Subcutaneous adipose tissue (tissue), 4 donors: ENCODE measurements around the gene ITGA3. TPM values are rescaled to one million over a fixed set of nuclear protein-coding genes. Genes with fewer than 3 reads are reported as not detected.

Experiments
- total RNA-seq, 4 donors: library from RNA; depleted of rRNA; stranded (reverse); fragments of >200 nt; gene quantifications; one replicate each; pipeline ENCODE4 v1.1.0, GENCODE V29; 2016
- TF ChIP-seq, protein P1 (sequence below): fragments of 450-650 bp; IDR thresholded peaks from one replicate; pipeline ENCODE4 v1.5.1; 2016; ENCODE audit warnings: low read depth, mild to moderate bottlenecking, control low read depth, antibody characterized with exemption, moderate library complexity

Gene ITGA3
- total RNA-seq, 4 donors from 2014 or later: 9.0 to 98.8 (median 19.3) TPM

DNA sequence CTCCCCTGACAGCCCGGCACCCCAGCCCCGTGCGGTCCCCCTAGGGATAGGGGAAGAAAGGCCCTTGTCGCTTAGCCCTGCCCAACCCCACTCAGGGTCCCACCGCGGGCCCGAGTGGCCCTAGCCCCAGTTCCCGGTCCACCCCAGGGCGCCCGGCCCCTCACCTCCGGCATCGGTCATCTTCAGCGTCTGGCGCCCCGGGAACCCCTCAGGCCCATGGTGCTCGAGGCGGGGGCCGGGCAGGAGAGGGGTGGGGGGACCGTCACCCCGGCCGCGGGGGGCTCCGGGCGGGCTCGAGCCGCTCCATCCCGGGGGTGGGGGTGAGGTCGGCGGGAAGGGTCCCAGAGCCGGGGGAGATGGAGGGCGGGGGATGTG, 73.4 kb downstream of the ITGA3 start:
- TF ChIP-seq, protein P1, sequence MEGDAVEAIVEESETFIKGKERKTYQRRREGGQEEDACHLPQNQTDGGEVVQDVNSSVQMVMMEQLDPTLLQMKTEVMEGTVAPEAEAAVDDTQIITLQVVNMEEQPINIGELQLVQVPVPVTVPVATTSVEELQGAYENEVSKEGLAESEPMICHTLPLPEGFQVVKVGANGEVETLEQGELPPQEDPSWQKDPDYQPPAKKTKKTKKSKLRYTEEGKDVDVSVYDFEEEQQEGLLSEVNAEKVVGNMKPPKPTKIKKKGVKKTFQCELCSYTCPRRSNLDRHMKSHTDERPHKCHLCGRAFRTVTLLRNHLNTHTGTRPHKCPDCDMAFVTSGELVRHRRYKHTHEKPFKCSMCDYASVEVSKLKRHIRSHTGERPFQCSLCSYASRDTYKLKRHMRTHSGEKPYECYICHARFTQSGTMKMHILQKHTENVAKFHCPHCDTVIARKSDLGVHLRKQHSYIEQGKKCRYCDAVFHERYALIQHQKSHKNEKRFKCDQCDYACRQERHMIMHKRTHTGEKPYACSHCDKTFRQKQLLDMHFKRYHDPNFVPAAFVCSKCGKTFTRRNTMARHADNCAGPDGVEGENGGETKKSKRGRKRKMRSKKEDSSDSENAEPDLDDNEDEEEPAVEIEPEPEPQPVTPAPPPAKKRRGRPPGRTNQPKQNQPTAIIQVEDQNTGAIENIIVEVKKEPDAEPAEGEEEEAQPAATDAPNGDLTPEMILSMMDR: no peak

DNA sequence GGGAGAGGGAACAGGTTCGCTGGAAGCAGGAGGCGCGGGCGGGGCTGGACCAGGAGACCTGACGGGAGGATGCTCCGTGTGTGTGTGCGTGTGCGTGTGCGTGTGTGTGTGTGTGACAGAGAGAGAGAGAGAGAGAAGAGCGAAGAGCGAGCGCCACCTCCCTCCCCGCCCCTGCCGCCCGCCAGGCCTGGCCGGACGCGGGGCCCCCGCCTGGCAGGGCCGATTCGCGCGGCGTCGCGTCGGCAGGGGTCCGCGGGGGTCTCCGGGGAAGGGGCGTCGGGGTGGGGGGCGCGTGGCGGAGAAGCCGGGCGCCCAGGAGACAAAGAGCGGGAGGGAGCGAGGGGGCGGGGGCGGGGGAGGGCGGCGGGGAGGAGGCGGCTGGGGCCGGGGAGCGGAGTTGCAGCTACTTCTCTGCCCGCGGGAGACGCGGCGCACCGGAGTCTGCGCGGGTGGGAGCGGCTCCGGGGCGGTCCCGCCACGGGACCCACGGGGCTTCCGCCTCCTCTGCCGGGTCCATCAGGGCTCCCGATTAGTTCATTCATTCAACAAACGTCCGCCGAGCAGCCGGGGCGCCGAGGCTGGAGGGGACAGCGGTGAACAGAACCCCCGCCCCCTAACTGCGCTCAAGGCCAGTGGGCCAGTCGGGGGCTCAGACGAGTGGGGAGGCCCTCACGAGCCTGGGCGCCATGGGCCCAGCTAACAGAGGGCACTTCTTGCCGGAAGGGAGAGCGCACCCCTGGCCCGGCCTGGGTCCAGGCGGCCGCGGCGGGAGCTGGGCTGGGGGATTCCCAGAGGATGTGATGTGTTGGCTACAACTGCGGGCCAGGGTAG, 74.0 kb downstream of the ITGA3 start, which contains the start of gene SAMD14:
Gene SAMD14 (minus strand): TSS at position 433 of the 831 bp plus-strand sequence. CDS start 5,201 bp downstream, outside the sequence.
- TF ChIP-seq, protein P1: no peak

DNA sequence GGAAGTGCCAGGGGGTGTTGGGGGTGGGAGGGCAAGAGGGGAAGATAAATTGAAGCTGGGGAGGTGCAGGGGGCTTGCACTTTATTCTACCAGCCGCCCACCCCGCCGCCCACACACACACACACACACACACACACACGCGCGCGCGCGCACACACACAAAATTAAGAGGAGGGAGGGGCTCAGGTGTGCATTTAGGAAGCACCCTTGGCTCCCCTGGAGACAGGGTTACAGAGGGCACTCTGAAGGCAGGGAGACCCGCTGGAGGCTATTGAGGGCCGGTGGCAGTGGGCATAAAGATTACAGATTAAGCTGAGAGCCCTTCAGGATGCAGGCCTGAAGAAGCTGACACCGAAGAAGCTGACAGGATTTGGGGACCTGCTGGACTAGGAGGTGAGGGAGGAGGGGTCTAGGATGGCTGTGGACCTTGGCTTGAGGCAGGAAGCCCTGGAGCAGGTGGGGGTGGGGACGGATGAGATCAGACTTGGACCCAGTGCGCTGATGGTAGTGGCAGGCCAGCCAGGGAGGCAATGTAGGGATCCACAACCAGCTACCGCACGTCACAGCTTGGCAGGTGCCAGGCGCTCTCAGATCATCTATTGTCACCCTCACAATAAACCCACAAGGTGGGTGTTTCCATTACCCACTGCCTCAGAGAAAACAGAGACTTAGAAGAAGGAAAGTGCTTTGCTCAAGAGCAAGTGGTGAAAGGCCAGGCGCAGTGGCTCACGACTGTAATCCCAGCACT, 74.8 kb downstream of the ITGA3 start:
- TF ChIP-seq, protein P1: no peak

DNA sequence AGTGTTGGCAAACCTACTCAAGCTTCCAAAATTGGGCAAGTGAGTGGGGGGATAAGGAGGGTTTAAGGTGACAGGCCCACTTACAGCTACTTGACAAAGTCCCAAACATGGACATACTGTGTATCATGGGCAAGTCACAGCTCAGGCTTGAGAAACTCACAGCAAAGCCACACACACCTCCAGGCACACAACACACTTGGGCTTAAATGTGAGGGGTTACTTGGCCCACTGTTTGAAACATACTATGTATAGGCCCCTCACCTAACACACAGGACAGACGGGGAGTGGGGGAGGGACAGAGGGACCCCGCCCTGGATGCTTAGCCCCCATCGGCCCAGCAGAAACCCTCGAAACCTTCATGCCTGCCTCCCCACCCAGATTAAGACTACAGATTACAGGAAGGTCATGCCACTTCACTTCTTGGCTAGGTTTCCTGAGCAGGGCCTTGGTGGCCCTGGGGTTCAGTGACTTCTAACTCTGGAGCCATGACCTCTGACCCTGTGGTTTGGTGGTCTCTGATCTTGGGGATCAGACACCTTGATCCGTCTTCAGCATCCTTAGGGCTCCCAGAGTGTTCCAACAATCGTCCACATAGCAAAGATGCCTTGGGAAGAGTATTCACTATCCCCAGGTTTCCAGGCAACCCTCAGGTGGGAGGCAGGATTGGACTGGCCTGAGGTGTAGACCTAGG, 76.3 kb downstream of the ITGA3 start:
- TF ChIP-seq, protein P1: no peak

DNA sequence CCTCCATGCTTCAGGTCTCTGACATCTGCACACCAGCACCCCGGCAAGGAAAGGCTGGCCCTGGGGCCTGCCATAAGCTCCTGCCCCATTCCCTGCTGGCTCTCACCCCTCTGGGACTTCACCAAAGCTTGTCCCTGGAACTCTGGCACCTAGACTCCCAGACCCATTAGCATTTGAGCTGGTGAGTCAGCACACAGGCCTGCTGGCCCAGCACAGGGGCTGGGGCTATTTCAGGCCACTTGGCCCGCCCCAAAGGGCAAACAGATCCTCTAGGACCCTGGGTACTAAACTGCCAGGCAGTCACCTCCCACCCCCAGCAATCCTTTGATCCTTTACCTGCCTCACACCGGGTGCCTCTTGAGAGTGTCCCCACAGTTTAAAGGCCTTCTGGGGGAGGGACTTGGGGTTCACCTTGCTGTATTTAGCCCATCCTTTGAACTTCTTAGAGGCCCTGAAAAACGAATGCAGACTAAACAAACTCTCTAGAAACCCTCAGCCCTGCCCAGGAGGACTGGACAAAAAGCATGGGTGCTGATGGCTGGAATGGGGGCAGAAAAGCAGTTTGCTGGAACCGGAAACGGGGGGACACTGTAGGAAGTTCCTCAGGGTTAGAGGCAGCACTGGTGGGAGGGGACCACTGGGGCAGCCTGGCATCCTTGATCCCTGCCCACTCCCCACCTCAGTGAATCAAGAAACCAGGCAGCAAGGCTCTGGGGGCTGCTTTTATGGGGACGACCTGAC, 77.3 kb downstream of the ITGA3 start:
- TF ChIP-seq, protein P1: no peak

DNA sequence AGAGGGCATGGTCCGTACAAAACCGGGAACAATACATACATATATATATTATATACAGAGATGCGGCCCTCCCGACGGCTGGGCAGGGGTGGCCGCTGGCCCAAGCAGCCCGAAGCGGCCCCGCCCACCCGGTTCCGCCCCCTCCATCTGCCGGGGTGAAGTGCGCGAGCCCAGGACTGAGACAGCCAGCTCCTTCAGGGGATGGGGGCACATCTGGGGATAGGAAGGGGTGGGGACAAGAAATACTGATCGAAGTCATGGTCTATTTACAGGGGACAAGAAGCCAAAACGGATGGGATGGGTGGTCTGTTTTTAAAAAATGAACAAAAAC, 77.8 kb downstream of the ITGA3 start:
- TF ChIP-seq, protein P1: no peak
